H1 (cell line): ENCODE data around the gene ISM1. TPM values are rescaled to one million over a fixed set of nuclear protein-coding genes. Genes with fewer than 3 reads are reported as not detected.
"Not testable (repeated sequence)": the region's sequence is repeated elsewhere in the genome, so short reads cannot be mapped to it uniquely, and the experiment has no call there.

Experiments used
- CTCF ChIA-PET: fragments of 300-600 bp; sonication (Branson Sonifier 250); formaldehyde crosslinking; loops from one replicate; lab custom pipeline; 2021; ENCODE audit not compliant: partially characterized antibody; lab: Charles Lee
- POLR2A ChIA-PET: fragments of 300-600 bp; sonication (Branson Sonifier 250); formaldehyde crosslinking; loops from one replicate; lab custom pipeline; 2021; ENCODE audit warnings: inconsistent platforms; ENCODE audit not compliant: partially characterized antibody; lab: Charles Lee
- DNase-seq, 2 experiments: peaks; one replicate each; pipeline versions ENCODE4 v3.0.0 to v3.0.0-alpha.2; 2010 to 2022; ENCODE audit warnings: low spot score in 2 of 2, low read depth in 1 of 2, mixed read lengths in 1 of 2
- FAIRE-seq: peaks from 2 replicates; lab custom pipeline; 2011; peaks lifted over from hg19 to GRCh38; lab: Jason Lieb, UNC
- H2AFZ ChIP-seq: 2 replicates; pipeline ENCODE4 v1.8.1; 2012; ENCODE audit warnings: low read length, inconsistent platforms
- H2AK5ac ChIP-seq: 2 replicates; pipeline ENCODE4 v1.6.1; 2013; ENCODE audit warnings: low read depth, low read length
- H2BK120ac ChIP-seq: replicated peaks from 2 replicates; pipeline ENCODE3; 2013; ENCODE audit warnings: low read depth, low read length, inconsistent platforms
- H2BK12ac ChIP-seq: 2 replicates; pipeline ENCODE4 v1.6.1; 2013; ENCODE audit warnings: low read depth, low read length
- H2BK15ac ChIP-seq: 2 replicates; pipeline ENCODE4 v1.6.1; 2013; ENCODE audit warnings: low read length
- H2BK20ac ChIP-seq: 2 replicates; pipeline ENCODE4 v1.6.1; 2013; ENCODE audit warnings: low read length
- H2BK5ac ChIP-seq: 2 replicates; pipeline ENCODE4 v1.6.1; 2013; ENCODE audit warnings: low read depth, low read length
- H3K14ac ChIP-seq: 2 replicates; pipeline ENCODE4 v1.6.1; 2013; ENCODE audit warnings: inconsistent platforms; ENCODE audit not compliant: insufficient read length
- H3K18ac ChIP-seq: 2 replicates; pipeline ENCODE4 v1.6.1; 2013; ENCODE audit warnings: low read length; ENCODE audit errors: extremely low read depth
- H3K23ac ChIP-seq: 2 replicates; pipeline ENCODE4 v1.6.1; 2013; ENCODE audit warnings: inconsistent platforms; ENCODE audit not compliant: insufficient read length
- H3K23me2 ChIP-seq: 2 replicates; pipeline ENCODE4 v1.6.1; 2013; ENCODE audit warnings: low read depth, low read length
- H3K27ac ChIP-seq: 2 replicates; pipeline ENCODE4 v1.6.1; 2011; ENCODE audit warnings: low read depth, low read length, inconsistent platforms
- H3K27me3 ChIP-seq, 4 experiments: replicated peaks in 1 of 4; 1 replicate in 1 of 4; 2 replicates in 3 of 4; pipeline versions ENCODE4 v1.6.1 to v1.8.1; 2011 to 2013; ENCODE audit warnings: low read length in 3 of 4, mild to moderate bottlenecking in 3 of 4, inconsistent platforms in 2 of 4, mixed read lengths in 2 of 4, moderate library complexity in 1 of 4; ENCODE audit not compliant: control insufficient read depth in 3 of 4, insufficient read depth in 3 of 4; ENCODE audit errors: extremely low read depth in 1 of 4
- H3K36me3 ChIP-seq, 4 experiments: 2 replicates each; pipeline versions ENCODE4 v1.6.1 to v1.8.1; 2011 to 2013; ENCODE audit warnings: mild to moderate bottlenecking in 4 of 4, low read length in 3 of 4, moderate library complexity in 2 of 4, control low read depth in 1 of 4, inconsistent platforms in 1 of 4; ENCODE audit not compliant: insufficient read depth in 4 of 4, control insufficient read depth in 2 of 4
- H3K4ac ChIP-seq: replicated peaks from 2 replicates; pipeline ENCODE3; 2013; ENCODE audit warnings: low read length, low read depth, mixed read lengths, inconsistent platforms; ENCODE audit not compliant: insufficient read length
- H3K4me1 ChIP-seq, 4 experiments: replicated peaks in 1 of 4; 1 replicate in 1 of 4; 2 replicates in 3 of 4; pipeline versions ENCODE4 v1.6.1 to v1.8.1; 2011 to 2013; ENCODE audit warnings: low read length in 3 of 4, inconsistent platforms in 2 of 4, mixed read lengths in 1 of 4; ENCODE audit not compliant: insufficient read depth in 4 of 4, control insufficient read depth in 3 of 4
- H3K4me2 ChIP-seq, 2 experiments: 2 replicates each; pipeline versions ENCODE4 v1.6.1 to v1.8.1; 2011 to 2013; ENCODE audit warnings: low read depth in 2 of 2, low read length in 2 of 2, control low read depth in 1 of 2, inconsistent platforms in 1 of 2, mild to moderate bottlenecking in 1 of 2; ENCODE audit not compliant: insufficient read depth in 1 of 2
- H3K4me3 ChIP-seq, 4 experiments: fragments of 200-600, 300-600 bp in 1 of 4; sonication (generic), shearing (Covaris generic), sonication (Bioruptor Twin) in 1 of 4; 2 replicates each; pipeline versions ENCODE4 v1.5.1 to v1.8.1; 2011 to 2016; ENCODE audit warnings: low read length in 4 of 4, low read depth in 3 of 4, control low read depth in 2 of 4, inconsistent platforms in 2 of 4, mild to moderate bottlenecking in 2 of 4, mixed read lengths in 1 of 4, moderate library complexity in 1 of 4; ENCODE audit not compliant: insufficient read depth in 2 of 4; ENCODE audit errors: extremely low read depth in 1 of 4
- H3K56ac ChIP-seq: replicated peaks from 2 replicates; pipeline ENCODE3; 2013; ENCODE audit warnings: low read depth, mild to moderate bottlenecking, mixed read lengths, low read length, inconsistent platforms; ENCODE audit not compliant: insufficient read length
- H3K79me1 ChIP-seq: 2 replicates; pipeline ENCODE4 v1.6.1; 2013; ENCODE audit warnings: low read depth, low read length, control low read depth
- H3K79me2 ChIP-seq, 2 experiments: 2 replicates each; pipeline versions ENCODE4 v1.6.1 to v1.8.1; 2012 to 2013; ENCODE audit warnings: low read length in 2 of 2, mild to moderate bottlenecking in 2 of 2, inconsistent platforms in 1 of 2; ENCODE audit not compliant: insufficient read depth in 2 of 2, control insufficient read depth in 1 of 2
- H3K9ac ChIP-seq, 4 experiments: replicated peaks in 1 of 4; 1 replicate in 1 of 4; 2 replicates in 3 of 4; pipeline versions ENCODE4 v1.6.1 to v1.8.1; 2011 to 2013; ENCODE audit warnings: low read depth in 3 of 4, low read length in 3 of 4, control low read depth in 2 of 4, mild to moderate bottlenecking in 2 of 4, moderate library complexity in 2 of 4, inconsistent platforms in 1 of 4; ENCODE audit errors: extremely low read depth in 1 of 4
- H3K9me3 ChIP-seq, 2 experiments: 2 replicates each; pipeline versions ENCODE4 v1.6.1 to v1.8.1; 2012 to 2013; ENCODE audit warnings: mild to moderate bottlenecking in 2 of 2, moderate library complexity in 2 of 2, control low read depth in 1 of 2, inconsistent platforms in 1 of 2, low read depth in 1 of 2, low read length in 1 of 2, mixed read lengths in 1 of 2; ENCODE audit not compliant: insufficient read depth in 2 of 2
- H4K20me1 ChIP-seq, 2 experiments: replicated peaks in 1 of 2; 2 replicates each; pipeline versions ENCODE3 to v1.8.1; 2011 to 2013; ENCODE audit warnings: inconsistent platforms in 2 of 2, low read length in 2 of 2, mild to moderate bottlenecking in 1 of 2; ENCODE audit not compliant: insufficient read depth in 2 of 2, control insufficient read depth in 1 of 2
- H4K5ac ChIP-seq: 2 replicates; pipeline ENCODE4 v1.6.1; 2013; ENCODE audit warnings: low read length, low read depth, mixed read lengths, inconsistent platforms; ENCODE audit not compliant: insufficient read length
- H4K8ac ChIP-seq: 2 replicates; pipeline ENCODE4 v1.8.0; 2013; ENCODE audit warnings: mild to moderate bottlenecking, moderate library complexity, low read length, inconsistent platforms; ENCODE audit not compliant: insufficient read depth; ENCODE audit errors: extremely low read depth
- H4K91ac ChIP-seq: replicated peaks from 2 replicates; pipeline ENCODE3; 2013; ENCODE audit warnings: low read length, mixed read lengths, inconsistent platforms; ENCODE audit not compliant: insufficient read length
- CTBP2 ChIP-seq: IDR thresholded peaks from 2 replicates; pipeline ENCODE4 v1.7.0; 2011; ENCODE audit warnings: borderline replicate concordance, mild to moderate bottlenecking, moderate library complexity, mixed read lengths, low read length; ENCODE audit not compliant: insufficient read depth, insufficient read length
- E2F6 ChIP-seq: IDR thresholded peaks from 2 replicates; pipeline ENCODE4 v1.6.1; 2012; ENCODE audit warnings: inconsistent platforms
- GABPA ChIP-seq: IDR thresholded peaks from 2 replicates; pipeline ENCODE4 v1.6.1; 2011; ENCODE audit warnings: mild to moderate bottlenecking, low read length, moderate library complexity, borderline replicate concordance; ENCODE audit not compliant: insufficient read depth
- RBBP5 ChIP-seq: IDR thresholded peaks from 2 replicates; pipeline ENCODE4 v1.7.1; 2012; ENCODE audit warnings: low read depth, mild to moderate bottlenecking, inconsistent platforms, low read length, moderate library complexity, borderline replicate concordance
- SIRT6 ChIP-seq: IDR thresholded peaks from one replicate; pipeline ENCODE4 v1.7.1; 2012; ENCODE audit warnings: low read length, inconsistent platforms
- TBP ChIP-seq: IDR thresholded peaks from 2 replicates; pipeline ENCODE4 v1.6.1; 2011; ENCODE audit warnings: low read depth, low read length, improper control_type of control experiment
- USF2 ChIP-seq: IDR thresholded peaks from 2 replicates; pipeline ENCODE4 v1.6.1; 2011; ENCODE audit warnings: low read length, improper control_type of control experiment
- whole genome bisulfite sequencing, 2 experiments: shearing (Covaris generic) in 1 of 2; methylation state at CpG; one replicate each; pipeline versions ENCODE4 v1.1.6 to v1.1.7; 2013 to 2015; ENCODE audit warnings: low lambda C conversion rate in 2 of 2, mixed read lengths in 2 of 2, inconsistent platforms in 1 of 2, low coverage in 1 of 2, missing lambda C conversion rate in 1 of 2; ENCODE audit not compliant: insufficient replicate concordance in 2 of 2, insufficient coverage in 1 of 2, insufficient read length in 1 of 2; ENCODE audit errors: extremely low coverage in 1 of 2, missing lambda C conversion rate in 1 of 2; 5-methylcytosine and 5-hydroxymethylcytosine counted together
- polyA plus RNA-seq, 7 experiments: library from polyadenylated mRNA; depleted of rRNA in 3 of 7; stranded (reverse) in 5 of 7; unstranded in 2 of 7; fragments of >200 nt in 5 of 7; fragments of 200-250 nt in 2 of 7; gene quantifications; 1 replicate in 5 of 7; 2 replicates in 1 of 7; 4 replicates in 1 of 7; pipeline versions ENCODE4 v1.2.1 to v1.2.3, GENCODE V29; 2011 to 2013; ENCODE audit warnings: missing spikeins in 2 of 7, mixed read lengths in 2 of 7
- total RNA-seq: library from RNA; stranded (reverse); fragmentation: NEBNext Ultra II Directional; extraction: Animal tissue kit (Norgen Biotek cat#: 25700); gene quantifications from 2 replicates; pipeline ENCODE4 v1.2.1, GENCODE V29; 2021

Gene ISM1
- total and polyA plus RNA-seq, 2 of the 8 experiments (the other 6 are each of a cell fraction or from before 2014, with no cell fraction given) = 0.62 to 0.97 TPM

- TF ChIP-seq E2F6 = no peak
- TF ChIP-seq USF2 = no peak
- TF ChIP-seq RBBP5 = no peak
- TF ChIP-seq CTBP2 = no peak
- TF ChIP-seq GABPA = no peak
- no peak for TF ChIP-seq TBP
- no peak for TF ChIP-seq SIRT6
- TF ChIP-seq, all 59 proteins: peak for 0
Measured at GRCh38 chr20:13234961-13235360, 13.9 kb downstream of the ISM1 start (continued).

- POLR2A ChIA-PET, H3K27ac ChIP-seq, H4K20me1 ChIP-seq, H3K79me1 ChIP-seq, H3K4me3 ChIP-seq, H3K4me2 ChIP-seq, H4K91ac ChIP-seq, H3K23me2 ChIP-seq, H2BK12ac ChIP-seq, H3K14ac ChIP-seq, DNase-seq, H3K79me2 ChIP-seq, H2BK120ac ChIP-seq, H3K9ac ChIP-seq, H4K5ac ChIP-seq, H3K18ac ChIP-seq, H3K36me3 ChIP-seq, H3K27me3 ChIP-seq, H3K9me3 ChIP-seq, H2BK20ac ChIP-seq, H2BK5ac ChIP-seq, H2AK5ac ChIP-seq, H3K4ac ChIP-seq, H2BK15ac ChIP-seq, H2AFZ ChIP-seq, H3K56ac ChIP-seq, H3K23ac ChIP-seq, H4K8ac ChIP-seq, H3K4me1 ChIP-seq, FAIRE-seq: not testable (repeated sequence)
- CTCF ChIA-PET = interaction anchor here (1.5 kb wide), 1 partner anchor 8 kb away, joined by 4 read pairs; no protein-coding TSS in a partner anchor
- 90% methylated on average over 2 of the region's 2 CpGs; no CpG with 5 or more reads in 1 of the 2 experiments for WGBS, 2 experiments
Measured at GRCh38 chr20:13236360-13236759, 15.3 kb downstream of the ISM1 start.
